KOPT-K1 (cell line): ENCODE data around the gene ZNF286A.
"Not testable (repeated sequence)": the region's sequence is repeated elsewhere in the genome, so short reads cannot be mapped to it uniquely, and the experiment has no call there.

Experiments
- H3K27ac ChIP-seq: fragments of 200-600 bp; sonication (generic); 2 replicates; pipeline ENCODE4 v1.5.1; 2016; ENCODE audit warnings: antibody characterized with exemption, mild to moderate bottlenecking, low read depth, low read length; ENCODE audit not compliant: poor library complexity, severe bottlenecking
- H3K36me3 ChIP-seq: fragments of 200-600 bp; sonication (generic); 2 replicates; pipeline ENCODE4 v1.5.1; 2017; ENCODE audit warnings: antibody characterized with exemption, mild to moderate bottlenecking, low read length, moderate library complexity; ENCODE audit not compliant: insufficient read depth
- H3K9me3 ChIP-seq: fragments of 200-600 bp; sonication (generic); 2 replicates; pipeline ENCODE4 v1.5.1; 2017; ENCODE audit warnings: antibody characterized with exemption, low read length, mild to moderate bottlenecking; ENCODE audit not compliant: insufficient read depth, poor library complexity, severe bottlenecking

Gene ZNF286A

DNA sequence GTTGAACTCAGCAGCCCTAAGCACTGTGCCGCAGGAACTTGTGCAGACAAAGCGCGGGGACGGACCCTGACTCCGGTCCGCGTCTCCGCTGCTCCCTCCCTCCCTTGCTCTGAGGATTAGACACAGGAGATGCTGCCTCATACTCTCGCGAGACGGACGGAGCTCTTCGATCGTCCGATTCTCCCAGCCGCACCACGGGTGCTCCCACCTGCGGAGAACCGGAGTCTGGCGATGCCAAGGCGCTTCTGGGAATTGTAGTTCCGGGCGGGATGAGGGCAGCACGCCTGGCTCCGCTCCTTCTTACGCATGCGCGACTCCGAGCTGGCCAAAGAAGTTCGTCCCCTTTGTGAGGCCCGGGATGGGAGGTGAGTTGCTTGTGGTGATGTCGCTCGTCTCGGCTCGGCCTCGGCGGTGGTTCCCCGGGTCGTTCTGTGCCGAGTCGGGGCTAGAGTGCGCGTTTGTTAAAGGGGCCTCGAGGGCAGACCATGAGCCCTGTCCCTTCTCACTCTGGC, at the start of gene ZNF286A:
Gene ZNF286A (plus strand): TSS at position 340 of the 512 bp plus-strand sequence. CDS start 578 bp downstream, outside the sequence.
- Histone ChIP-seq H3K9me3 (peaks cover 15% of the 10 kb centered on the region), H3K27ac (peak within 1 kb of the TSS; percentile 69), H3K36me3 (peaks cover 21% of the 10 kb centered on the region; the same call in 1 of the 2 replicates)

DNA sequence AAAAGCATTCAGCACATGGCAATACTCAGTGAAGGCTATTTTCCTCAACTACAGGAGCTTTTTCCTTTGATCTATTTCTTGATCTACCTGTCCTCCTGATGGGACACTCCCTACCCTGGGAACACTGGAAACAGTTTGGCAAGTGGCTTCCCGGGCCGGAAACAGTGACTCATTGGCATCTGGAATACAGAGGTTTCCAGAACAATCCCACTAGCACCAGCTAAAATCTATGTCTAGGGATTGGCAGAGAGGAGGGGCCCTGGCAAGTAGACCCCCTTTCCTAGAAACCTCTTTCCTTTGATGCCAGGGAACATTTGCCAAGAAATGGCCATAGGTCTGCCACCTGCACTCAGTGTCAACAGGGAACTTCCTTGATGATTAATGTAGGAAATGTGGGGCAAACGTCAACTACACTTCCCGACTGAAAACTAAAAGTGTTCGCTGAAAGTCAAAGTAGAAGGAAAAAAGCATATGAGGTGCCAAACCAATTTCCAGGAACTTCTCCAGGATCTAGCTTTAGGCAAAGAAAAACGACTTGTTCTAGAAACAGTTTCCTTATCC, 49.6 kb upstream of the ZNF286A start:
- H3K9me3 ChIP-seq: no peaks in the 10 kb centered on the region
- H3K27ac ChIP-seq: no peak overlapping the region
- H3K36me3 ChIP-seq: no peaks in the 10 kb centered on the region

DNA sequence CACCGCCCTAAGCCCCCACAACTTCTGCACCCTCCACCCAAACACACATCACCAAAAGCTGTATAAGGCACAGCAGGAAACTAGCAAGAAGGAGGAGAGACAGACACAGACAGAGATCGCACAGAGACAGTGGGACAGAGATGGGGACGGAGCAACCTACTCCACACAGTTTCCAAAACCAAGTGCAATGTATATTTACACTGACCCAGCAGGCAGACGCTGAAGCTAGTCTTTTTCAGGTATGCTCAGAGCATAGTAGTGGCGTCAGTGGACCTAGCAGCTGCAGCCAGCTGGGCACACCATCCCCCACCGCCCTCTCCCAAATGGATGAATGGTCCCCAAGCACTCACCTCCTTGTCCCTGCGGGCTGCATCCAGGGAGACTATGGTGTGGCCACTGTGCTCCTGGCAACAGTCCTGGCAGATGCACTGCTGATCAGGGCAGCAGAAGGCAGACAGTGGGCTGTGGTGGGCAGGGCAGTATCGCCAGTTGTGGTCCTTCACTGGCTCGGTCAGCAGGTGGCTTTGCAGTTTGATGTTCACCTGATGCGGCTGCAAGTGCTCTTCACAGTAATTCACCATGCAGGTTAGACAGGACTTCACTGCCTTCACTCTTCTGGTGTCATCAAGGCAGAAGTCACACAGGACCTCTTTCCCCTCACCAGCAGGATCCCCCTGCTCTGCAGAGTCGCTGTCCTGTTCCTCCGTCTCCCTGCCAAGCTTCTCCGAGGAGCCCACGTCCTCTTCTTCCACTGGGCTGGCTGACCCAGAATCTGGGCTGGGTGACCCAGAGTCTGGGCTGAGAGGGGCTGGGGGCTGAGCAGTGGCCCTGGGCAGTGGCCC, 48.6 kb upstream of the ZNF286A start:
- Histone ChIP-seq H3K9me3 (no peaks in the 10 kb centered on the region), H3K27ac (peak overlapping the region; percentile 48), H3K36me3 (no peaks in the 10 kb centered on the region)

DNA sequence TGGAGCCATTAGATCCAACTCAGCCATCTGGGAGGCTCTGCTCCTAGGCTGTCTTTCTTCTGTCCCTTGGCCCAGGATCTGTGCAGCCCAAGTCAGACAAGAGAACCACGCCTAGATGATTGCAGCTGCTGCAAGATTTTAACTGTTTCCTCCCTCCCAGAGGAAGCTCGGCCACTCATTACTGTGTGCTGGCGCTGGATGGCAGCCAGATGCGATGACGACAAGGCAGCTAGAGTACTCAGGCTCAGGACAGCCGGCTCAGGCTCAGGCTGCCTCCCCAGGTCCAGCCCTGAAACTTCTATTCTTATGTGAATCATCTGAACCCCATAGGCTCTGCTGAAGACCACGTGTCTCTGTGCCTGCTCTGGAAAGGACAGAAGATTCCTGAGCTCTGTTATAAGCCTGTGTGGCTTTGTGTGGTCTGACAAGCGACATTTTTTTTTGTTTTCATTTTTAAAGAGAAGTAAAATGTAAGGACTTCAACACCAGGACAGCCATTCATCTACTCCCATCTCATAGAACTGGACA, 47.9 kb upstream of the ZNF286A start:
- H3K9me3 ChIP-seq: no peaks in the 10 kb centered on the region
- no peaks in the 10 kb centered on the region for H3K36me3 ChIP-seq
- peak overlapping the region; percentile 48 for H3K27ac ChIP-seq

GRCh38 chr17:15652960-15653359, 46.6 kb upstream of the ZNF286A start:
- Histone ChIP-seq H3K9me3 (no peaks in the 10 kb centered on the region), H3K27ac (no peak overlapping the region), H3K36me3 (no peaks in the 10 kb centered on the region)

DNA sequence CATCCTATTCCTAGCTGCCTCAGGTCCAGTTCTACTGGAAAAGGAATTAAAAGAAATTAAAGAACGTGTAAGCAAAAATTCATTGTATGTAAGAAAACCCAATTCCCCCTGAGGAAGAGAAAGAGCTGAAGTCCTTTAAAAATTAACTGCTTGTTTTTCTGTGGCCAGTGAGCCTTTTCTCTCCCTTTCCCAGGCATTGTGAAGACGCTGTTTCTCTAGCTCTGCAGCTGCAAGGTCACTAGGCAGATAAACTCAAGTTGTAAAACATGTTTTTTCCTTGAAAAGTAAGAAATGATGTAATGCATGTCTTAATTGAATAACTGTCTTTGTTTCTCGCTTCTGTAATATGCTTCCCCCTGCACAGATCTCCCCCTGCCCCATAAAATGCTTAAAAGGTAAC, 45.2 kb upstream of the ZNF286A start:
- not testable (repeated sequence) for H3K36me3 ChIP-seq, H3K9me3 ChIP-seq, H3K27ac ChIP-seq

GRCh38 chr17:15654886-15655561, 44.5 kb upstream of the ZNF286A start:
- H3K27ac ChIP-seq: no peak overlapping the region
- no peaks in the 10 kb centered on the region for H3K9me3 ChIP-seq
- 0 out of 2 replicates have a peak, but pooled peaks cover 6% of the 10 kb centered on the region for H3K36me3 ChIP-seq

DNA sequence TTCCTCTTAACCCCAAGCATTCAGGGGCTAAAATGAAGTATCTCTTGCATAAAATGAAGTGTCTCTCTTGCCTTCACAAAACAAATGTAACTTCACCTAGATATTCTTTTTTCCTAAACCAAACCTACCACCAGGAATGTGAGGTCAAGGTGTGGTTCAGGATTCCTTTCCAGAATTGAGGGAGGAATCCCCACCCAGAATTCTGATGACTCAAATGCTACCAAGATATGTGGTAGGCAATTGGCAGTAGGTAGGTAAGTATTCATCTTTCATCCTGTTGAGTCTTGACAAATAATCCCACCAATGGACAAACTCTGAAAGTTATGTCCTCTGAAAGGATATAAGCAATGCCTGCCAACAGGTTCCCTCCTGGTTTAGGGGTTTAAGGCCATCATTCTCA, 41.7 kb upstream of the ZNF286A start:
- 0 out of 2 replicates have a peak, but pooled peaks cover 13% of the 10 kb centered on the region for H3K36me3 ChIP-seq
- H3K9me3 ChIP-seq: no peaks in the 10 kb centered on the region
- H3K27ac ChIP-seq: no peak overlapping the region

DNA sequence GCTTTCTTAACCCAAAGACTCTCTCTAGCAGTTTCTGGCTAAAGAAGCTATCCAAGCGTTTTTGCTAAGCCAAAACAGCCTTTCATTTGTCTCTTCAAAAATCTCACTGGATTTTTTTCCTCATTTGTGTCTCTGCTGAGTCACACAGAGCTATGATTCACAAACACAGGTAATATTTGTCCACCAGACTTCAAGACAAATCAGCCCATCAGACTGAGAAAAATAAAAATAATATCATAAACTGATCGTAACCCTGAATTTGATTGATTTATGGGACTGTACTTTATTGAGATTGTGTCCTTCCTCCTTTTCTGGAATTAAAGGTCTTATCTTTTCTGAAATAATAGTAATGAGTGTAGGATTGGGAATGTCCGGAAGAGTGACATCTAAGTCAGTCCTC, 41.3 kb upstream of the ZNF286A start:
- peaks cover 17% of the 10 kb centered on the region; the same call in 1 of the 2 replicates for H3K36me3 ChIP-seq
- H3K9me3 ChIP-seq: no peaks in the 10 kb centered on the region
- H3K27ac ChIP-seq: no peak overlapping the region

- H3K9me3 ChIP-seq: no peaks in the 10 kb centered on the region
- H3K27ac ChIP-seq: no peak overlapping the region
- peaks cover 27% of the 10 kb centered on the region for H3K36me3 ChIP-seq
These were observed 40.3 kb upstream of the ZNF286A start for GRCh38 chr17:15659236-15659635.

GRCh38 chr17:15659663-15660062, 39.9 kb upstream of the ZNF286A start:
- Histone ChIP-seq H3K9me3 (no peaks in the 10 kb centered on the region), H3K36me3 (peaks cover 31% of the 10 kb centered on the region), H3K27ac (no peak overlapping the region)

GRCh38 chr17:15660077-15660476, 39.5 kb upstream of the ZNF286A start:
- no peak overlapping the region for H3K27ac ChIP-seq
- peaks cover 31% of the 10 kb centered on the region for H3K36me3 ChIP-seq
- H3K9me3 ChIP-seq: no peaks in the 10 kb centered on the region

GRCh38 chr17:15662681-15663080, 36.9 kb upstream of the ZNF286A start:
- Histone ChIP-seq H3K36me3 (peaks cover 31% of the 10 kb centered on the region), H3K9me3 (no peaks in the 10 kb centered on the region), H3K27ac (no peak overlapping the region)

DNA sequence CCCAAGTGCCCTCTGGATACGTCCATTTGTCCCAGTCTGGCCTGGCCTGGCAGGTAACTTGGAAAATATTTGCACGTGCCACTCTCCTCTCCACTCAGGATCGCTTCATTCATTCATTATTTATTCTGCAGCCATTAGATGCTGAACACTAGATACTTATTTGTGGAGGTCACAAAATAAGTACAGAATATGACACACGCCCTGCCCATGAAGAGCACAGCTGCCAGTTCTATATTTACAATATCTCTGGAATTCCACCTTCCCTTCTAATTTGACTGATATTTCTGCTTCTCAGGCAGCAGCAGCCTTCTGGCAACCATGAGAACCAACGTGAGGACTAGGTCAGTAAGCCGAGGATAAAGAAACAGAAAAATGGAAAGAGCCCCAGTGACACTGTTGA, 36.4 kb upstream of the ZNF286A start:
- Histone ChIP-seq H3K9me3 (no peaks in the 10 kb centered on the region), H3K36me3 (peaks cover 31% of the 10 kb centered on the region), H3K27ac (no peak overlapping the region)

GRCh38 chr17:15663691-15664090, 35.9 kb upstream of the ZNF286A start:
- H3K36me3 ChIP-seq: peaks cover 34% of the 10 kb centered on the region
- H3K27ac ChIP-seq: no peak overlapping the region
- H3K9me3 ChIP-seq: no peaks in the 10 kb centered on the region
